ENCODE results near the gene UBQLN1.

- TF ChIP-seq CTCF (conservative IDR thresholded peaks at IDR 0.05 in 1 of 2, IDR thresholded peaks at IDR 0.05 in 1 of 2; ENCODE audit: extremely low read depth in 1 of 2, insufficient read depth in 1 of 2, low read depth in 1 of 2, low read length in 2 of 2) (no peak), EZH2 (IDR thresholded peaks at IDR 0.05; ENCODE audit: borderline replicate concordance, low read length) (no peak)
These were observed 84.6 kb downstream of the UBQLN1 start, which contains the start of gene IDNK for GRCh38 chr9:83622939-83623678.
